Ovary (tissue), 3 donors: ENCODE results near the gene PLS1.

Source experiments
- EP300 ChIP-seq: sonication (generic); formaldehyde crosslinking; IDR thresholded peaks from one replicate; pipeline ENCODE4 v1.6.1; 2017; ENCODE audit warnings: antibody characterized with exemption
- POLR2A ChIP-seq: fragments of 450-650 bp; IDR thresholded peaks from one replicate; pipeline ENCODE4 v1.6.1; 2017; ENCODE audit warnings: antibody characterized with exemption, mild to moderate bottlenecking, moderate library complexity
- TF ChIP-seq, protein P1 (sequence below), 3 donors: fragments of 450-650 bp in 2 of 3; fragments of 200-600 bp in 1 of 3; IDR thresholded peaks; one replicate each; pipeline versions ENCODE4 v1.5.1 to v1.8.0; 2016 to 2022; ENCODE audit warnings: antibody characterized with exemption in 3 of 3, mild to moderate bottlenecking in 1 of 3
- donor health status: DM: no; HTN: no; CAD: no.

DNA sequence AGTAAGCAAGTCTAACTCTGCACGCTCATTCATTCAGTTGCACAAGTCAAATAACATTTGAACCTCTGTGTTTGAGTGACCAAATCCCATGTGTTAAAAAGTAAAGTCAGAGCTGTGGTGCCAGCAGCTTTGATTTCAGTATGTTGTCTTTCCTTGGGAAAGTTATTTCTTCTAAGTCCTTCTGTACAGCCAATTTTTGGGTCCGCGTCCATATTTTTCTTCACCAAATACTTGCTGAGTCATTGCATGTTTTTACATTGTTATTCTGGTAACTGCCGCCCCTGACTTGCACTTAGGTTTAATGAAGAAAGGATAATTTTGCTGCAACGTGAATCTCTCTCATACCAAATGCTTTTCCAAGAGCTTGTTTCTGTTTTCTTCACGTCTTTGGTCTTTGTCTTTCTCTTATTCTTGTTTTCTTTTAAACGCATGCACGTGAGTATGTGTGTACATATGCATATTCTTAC is 56.7 kb downstream of the PLS1 start:
- TF ChIP-seq, protein P1, sequence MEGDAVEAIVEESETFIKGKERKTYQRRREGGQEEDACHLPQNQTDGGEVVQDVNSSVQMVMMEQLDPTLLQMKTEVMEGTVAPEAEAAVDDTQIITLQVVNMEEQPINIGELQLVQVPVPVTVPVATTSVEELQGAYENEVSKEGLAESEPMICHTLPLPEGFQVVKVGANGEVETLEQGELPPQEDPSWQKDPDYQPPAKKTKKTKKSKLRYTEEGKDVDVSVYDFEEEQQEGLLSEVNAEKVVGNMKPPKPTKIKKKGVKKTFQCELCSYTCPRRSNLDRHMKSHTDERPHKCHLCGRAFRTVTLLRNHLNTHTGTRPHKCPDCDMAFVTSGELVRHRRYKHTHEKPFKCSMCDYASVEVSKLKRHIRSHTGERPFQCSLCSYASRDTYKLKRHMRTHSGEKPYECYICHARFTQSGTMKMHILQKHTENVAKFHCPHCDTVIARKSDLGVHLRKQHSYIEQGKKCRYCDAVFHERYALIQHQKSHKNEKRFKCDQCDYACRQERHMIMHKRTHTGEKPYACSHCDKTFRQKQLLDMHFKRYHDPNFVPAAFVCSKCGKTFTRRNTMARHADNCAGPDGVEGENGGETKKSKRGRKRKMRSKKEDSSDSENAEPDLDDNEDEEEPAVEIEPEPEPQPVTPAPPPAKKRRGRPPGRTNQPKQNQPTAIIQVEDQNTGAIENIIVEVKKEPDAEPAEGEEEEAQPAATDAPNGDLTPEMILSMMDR (IDR thresholded peaks at IDR 0.05) = no peak
- TF ChIP-seq EP300 (no peak), POLR2A (no peak)
